ENCODE measurements around the gene GPC5.

DNA sequence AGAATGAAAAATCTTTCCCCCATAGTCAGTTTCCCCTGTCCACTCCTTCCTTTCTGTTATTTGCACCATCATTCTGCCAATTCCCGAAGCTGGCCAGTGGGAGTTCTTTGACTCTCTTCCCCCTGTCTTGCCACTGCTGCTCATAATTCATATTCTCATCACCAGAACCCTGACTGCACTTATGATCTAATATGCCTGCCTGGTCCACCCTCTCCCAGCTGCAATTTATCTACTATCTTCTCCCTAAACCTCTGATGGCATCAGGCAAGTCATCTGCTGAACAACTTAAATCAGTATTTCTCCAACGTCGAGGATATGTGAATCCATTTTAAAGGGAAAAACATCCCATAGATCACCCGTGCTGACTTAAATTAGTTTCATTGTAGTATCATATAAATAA, 1370.2 kb downstream of the GPC5 start:
- TF ChIP-seq, protein P1, sequence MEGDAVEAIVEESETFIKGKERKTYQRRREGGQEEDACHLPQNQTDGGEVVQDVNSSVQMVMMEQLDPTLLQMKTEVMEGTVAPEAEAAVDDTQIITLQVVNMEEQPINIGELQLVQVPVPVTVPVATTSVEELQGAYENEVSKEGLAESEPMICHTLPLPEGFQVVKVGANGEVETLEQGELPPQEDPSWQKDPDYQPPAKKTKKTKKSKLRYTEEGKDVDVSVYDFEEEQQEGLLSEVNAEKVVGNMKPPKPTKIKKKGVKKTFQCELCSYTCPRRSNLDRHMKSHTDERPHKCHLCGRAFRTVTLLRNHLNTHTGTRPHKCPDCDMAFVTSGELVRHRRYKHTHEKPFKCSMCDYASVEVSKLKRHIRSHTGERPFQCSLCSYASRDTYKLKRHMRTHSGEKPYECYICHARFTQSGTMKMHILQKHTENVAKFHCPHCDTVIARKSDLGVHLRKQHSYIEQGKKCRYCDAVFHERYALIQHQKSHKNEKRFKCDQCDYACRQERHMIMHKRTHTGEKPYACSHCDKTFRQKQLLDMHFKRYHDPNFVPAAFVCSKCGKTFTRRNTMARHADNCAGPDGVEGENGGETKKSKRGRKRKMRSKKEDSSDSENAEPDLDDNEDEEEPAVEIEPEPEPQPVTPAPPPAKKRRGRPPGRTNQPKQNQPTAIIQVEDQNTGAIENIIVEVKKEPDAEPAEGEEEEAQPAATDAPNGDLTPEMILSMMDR (IDR thresholded peaks at IDR 0.05), result no peak
- TF ChIP-seq POLR2A (IDR thresholded peaks at IDR 0.05) (no peak), EP300 (IDR thresholded peaks at IDR 0.05) (no peak)
